ENCODE results near the gene AGR2. TPM values are rescaled to one million over a fixed set of nuclear protein-coding genes. Genes with fewer than 3 reads are reported as not detected.

Gene AGR2
- total RNA-seq, 1 experiment from 2014 or later = 0.93 TPM

DNA sequence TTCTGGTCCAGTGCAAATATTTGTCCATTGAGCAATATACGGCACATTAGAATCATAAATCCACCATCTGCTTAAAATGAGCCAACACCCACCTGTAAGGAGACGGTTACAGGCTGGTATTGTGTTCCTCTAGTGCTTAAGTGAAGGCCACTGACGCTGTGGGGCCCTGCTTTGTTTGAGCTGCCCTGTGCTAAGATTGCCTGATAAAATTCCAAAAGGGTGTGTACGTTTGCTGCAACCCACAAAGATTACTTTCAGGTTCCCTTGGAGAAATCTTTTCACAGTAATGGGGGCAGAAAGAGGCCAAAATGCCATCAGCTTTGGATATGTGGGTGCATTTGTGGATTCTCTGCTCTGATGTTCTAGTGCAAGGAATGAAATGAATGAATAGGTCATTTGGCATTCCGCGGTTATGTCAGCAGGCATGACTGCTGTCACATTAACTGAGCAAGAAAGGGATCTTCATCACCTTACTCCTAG is 42.6 kb upstream of the AGR2 start:
- ChIA-PET POLR2A (no interaction called here), RAD21 (ENCODE audit: low non-redundant PET in 1 of 2, low total read pairs in 2 of 2, uncharacterized antibody in 2 of 2, unreplicated experiment in 2 of 2) (no interaction called here), CTCF (no interaction called here)
- Histone ChIP-seq H4K20me1 (ENCODE audit: insufficient read depth) (no peaks in the 10 kb centered on the region), H3K9me2 (ENCODE audit: insufficient read depth) (no peaks in the 10 kb centered on the region; the same call in 1 of the 2 replicates), H2AFZ (ENCODE audit: low read depth, low read length, poor library complexity, severe bottlenecking) (peak overlapping the region; percentile 45), H3K36me3 (ENCODE audit: control insufficient read depth in 1 of 2, insufficient read depth in 2 of 2, low read length in 2 of 2) (no peaks in the 10 kb centered on the region), H3K4me1 (ENCODE audit: control insufficient read depth in 1 of 2, insufficient read depth in 2 of 2, low read length in 2 of 2) (peaks cover 3 to 6% of the 10 kb centered on the region in 2 experiments; a peak in 2 of 4 replicates), H3K9ac (ENCODE audit: low read length) (no peak overlapping the region), H3K79me2 (ENCODE audit: insufficient read depth, low read length) (no peaks in the 10 kb centered on the region), H3K27me3 (ENCODE audit: insufficient read depth, low read length) (no peaks in the 10 kb centered on the region), H3K9me3 (ENCODE audit: control insufficient read depth in 1 of 2, insufficient read depth in 1 of 2, low read depth in 1 of 2, low read length in 2 of 2) (no peaks in the 10 kb centered on the region), H3K4me3 (replicated peaks in 1 of 2; ENCODE audit: low read depth in 1 of 2, low read length in 2 of 2) (no peak overlapping the region), H3K4me2 (ENCODE audit: low read length) (no peak overlapping the region), H3K27ac (ENCODE audit: low read depth, low read length) (no peak overlapping the region)
- TF ChIP-seq ELF1 (IDR thresholded peaks at IDR 0.05; ENCODE audit: borderline replicate concordance, low read depth) (no peak), POLR2AphosphoS5 (IDR thresholded peaks at IDR 0.05; ENCODE audit: low read depth, low read length) (no peak), JUND (IDR thresholded peaks at IDR 0.05) (no peak)
- no peak for DNase-seq (ENCODE audit: low read depth, low spot score)
- intact Hi-C loops (cut with micrococcal nuclease) = no loop called here
- no peak; the same call in 1 of the 2 replicates for ATAC-seq
- BruUV-seq (replicated peaks) = no TSS peak

DNA sequence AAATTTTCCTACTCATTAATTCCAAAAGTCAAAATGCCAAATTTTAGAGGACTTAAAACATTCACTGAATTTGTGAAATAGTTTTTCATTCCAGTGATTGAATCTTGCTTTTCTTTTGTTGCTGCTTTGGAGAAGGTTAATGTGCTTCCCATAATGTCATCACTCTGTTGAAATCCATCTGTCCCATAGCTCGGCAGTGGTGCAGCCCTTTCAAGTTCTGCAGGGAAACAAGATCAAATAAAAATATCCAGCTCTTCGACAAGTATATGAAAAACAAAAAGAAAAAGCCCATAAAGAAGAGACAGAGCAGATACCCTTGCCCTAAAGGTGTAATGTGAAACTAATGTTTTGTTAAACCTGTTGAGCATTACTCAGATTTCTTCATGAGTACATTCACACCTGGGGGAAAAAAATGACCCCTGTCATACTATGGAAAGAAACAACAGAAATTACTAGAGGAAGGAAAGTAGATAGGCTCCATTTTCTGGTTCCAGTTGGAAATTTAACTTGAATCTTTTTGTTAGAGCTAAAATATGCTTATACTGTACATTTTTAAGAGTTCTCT is 41.9 kb upstream of the AGR2 start:
- CTCF ChIA-PET = no interaction called here
- no TSS peak for BruUV-seq (replicated peaks)

More for the DNA sequence above, 41.9 kb upstream of the AGR2 start:
- Histone ChIP-seq H3K27ac (ENCODE audit: low read depth, low read length) (no peak overlapping the region), H3K27me3 (ENCODE audit: insufficient read depth, low read length) (no peaks in the 10 kb centered on the region), H4K20me1 (ENCODE audit: insufficient read depth) (no peaks in the 10 kb centered on the region), H3K79me2 (ENCODE audit: insufficient read depth, low read length) (no peaks in the 10 kb centered on the region), H3K4me3 (replicated peaks in 1 of 2; ENCODE audit: low read depth in 1 of 2, low read length in 2 of 2) (no peak overlapping the region), H3K36me3 (ENCODE audit: control insufficient read depth in 1 of 2, insufficient read depth in 2 of 2, low read length in 2 of 2) (no peaks in the 10 kb centered on the region), H3K9me2 (ENCODE audit: insufficient read depth) (no peaks in the 10 kb centered on the region; the same call in 1 of the 2 replicates), H3K4me1 (ENCODE audit: control insufficient read depth in 1 of 2, insufficient read depth in 2 of 2, low read length in 2 of 2) (peaks cover 3 to 6% of the 10 kb centered on the region in 2 experiments; a peak in 2 of 4 replicates), H3K9me3 (ENCODE audit: control insufficient read depth in 1 of 2, insufficient read depth in 1 of 2, low read depth in 1 of 2, low read length in 2 of 2) (no peaks in the 10 kb centered on the region), H2AFZ (ENCODE audit: low read depth, low read length, poor library complexity, severe bottlenecking) (peak overlapping the region; percentile 45), H3K9ac (ENCODE audit: low read length) (no peak overlapping the region), H3K4me2 (ENCODE audit: low read length) (no peak overlapping the region)
- ATAC-seq (no peak), DNase-seq (ENCODE audit: low read depth, low spot score) (no peak)
- ChIA-PET POLR2A (no interaction called here), RAD21 (ENCODE audit: low non-redundant PET in 1 of 2, low total read pairs in 2 of 2, uncharacterized antibody in 2 of 2, unreplicated experiment in 2 of 2) (no interaction called here)
- intact Hi-C loops (cut with micrococcal nuclease) = no loop called here
- TF ChIP-seq RAD21 (IDR thresholded peaks at IDR 0.05; ENCODE audit: low read depth) = no peak
- no peak for TF ChIP-seq FOSL1 (IDR thresholded peaks at IDR 0.05; ENCODE audit: low read depth)
- TF ChIP-seq EGR1 (IDR thresholded peaks at IDR 0.05; ENCODE audit: low read depth) = no peak
- TF ChIP-seq, protein P1, sequence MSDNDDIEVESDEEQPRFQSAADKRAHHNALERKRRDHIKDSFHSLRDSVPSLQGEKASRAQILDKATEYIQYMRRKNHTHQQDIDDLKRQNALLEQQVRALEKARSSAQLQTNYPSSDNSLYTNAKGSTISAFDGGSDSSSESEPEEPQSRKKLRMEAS (IDR thresholded peaks at IDR 0.05) = no peak
- TF ChIP-seq EZH2 (IDR thresholded peaks at IDR 0.05) = no peak
- TF ChIP-seq, protein P2, sequence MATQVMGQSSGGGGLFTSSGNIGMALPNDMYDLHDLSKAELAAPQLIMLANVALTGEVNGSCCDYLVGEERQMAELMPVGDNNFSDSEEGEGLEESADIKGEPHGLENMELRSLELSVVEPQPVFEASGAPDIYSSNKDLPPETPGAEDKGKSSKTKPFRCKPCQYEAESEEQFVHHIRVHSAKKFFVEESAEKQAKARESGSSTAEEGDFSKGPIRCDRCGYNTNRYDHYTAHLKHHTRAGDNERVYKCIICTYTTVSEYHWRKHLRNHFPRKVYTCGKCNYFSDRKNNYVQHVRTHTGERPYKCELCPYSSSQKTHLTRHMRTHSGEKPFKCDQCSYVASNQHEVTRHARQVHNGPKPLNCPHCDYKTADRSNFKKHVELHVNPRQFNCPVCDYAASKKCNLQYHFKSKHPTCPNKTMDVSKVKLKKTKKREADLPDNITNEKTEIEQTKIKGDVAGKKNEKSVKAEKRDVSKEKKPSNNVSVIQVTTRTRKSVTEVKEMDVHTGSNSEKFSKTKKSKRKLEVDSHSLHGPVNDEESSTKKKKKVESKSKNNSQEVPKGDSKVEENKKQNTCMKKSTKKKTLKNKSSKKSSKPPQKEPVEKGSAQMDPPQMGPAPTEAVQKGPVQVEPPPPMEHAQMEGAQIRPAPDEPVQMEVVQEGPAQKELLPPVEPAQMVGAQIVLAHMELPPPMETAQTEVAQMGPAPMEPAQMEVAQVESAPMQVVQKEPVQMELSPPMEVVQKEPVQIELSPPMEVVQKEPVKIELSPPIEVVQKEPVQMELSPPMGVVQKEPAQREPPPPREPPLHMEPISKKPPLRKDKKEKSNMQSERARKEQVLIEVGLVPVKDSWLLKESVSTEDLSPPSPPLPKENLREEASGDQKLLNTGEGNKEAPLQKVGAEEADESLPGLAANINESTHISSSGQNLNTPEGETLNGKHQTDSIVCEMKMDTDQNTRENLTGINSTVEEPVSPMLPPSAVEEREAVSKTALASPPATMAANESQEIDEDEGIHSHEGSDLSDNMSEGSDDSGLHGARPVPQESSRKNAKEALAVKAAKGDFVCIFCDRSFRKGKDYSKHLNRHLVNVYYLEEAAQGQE (IDR thresholded peaks at IDR 0.05; ENCODE audit: low read depth) = no peak
- no peak for TF ChIP-seq SP1 (IDR thresholded peaks at IDR 0.05; ENCODE audit: low read depth)
- TF ChIP-seq, protein P3, sequence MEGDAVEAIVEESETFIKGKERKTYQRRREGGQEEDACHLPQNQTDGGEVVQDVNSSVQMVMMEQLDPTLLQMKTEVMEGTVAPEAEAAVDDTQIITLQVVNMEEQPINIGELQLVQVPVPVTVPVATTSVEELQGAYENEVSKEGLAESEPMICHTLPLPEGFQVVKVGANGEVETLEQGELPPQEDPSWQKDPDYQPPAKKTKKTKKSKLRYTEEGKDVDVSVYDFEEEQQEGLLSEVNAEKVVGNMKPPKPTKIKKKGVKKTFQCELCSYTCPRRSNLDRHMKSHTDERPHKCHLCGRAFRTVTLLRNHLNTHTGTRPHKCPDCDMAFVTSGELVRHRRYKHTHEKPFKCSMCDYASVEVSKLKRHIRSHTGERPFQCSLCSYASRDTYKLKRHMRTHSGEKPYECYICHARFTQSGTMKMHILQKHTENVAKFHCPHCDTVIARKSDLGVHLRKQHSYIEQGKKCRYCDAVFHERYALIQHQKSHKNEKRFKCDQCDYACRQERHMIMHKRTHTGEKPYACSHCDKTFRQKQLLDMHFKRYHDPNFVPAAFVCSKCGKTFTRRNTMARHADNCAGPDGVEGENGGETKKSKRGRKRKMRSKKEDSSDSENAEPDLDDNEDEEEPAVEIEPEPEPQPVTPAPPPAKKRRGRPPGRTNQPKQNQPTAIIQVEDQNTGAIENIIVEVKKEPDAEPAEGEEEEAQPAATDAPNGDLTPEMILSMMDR (IDR thresholded peaks at IDR 0.05 in 2 of 3, conservative IDR thresholded peaks at IDR 0.05 in 1 of 3; ENCODE audit: borderline replicate concordance in 1 of 3, insufficient read depth in 1 of 3, low read depth in 2 of 3, low read length in 2 of 3) = no peak
- TF ChIP-seq POLR2AphosphoS5 (IDR thresholded peaks at IDR 0.05; ENCODE audit: low read depth, low read length) = no peak
